Astrocyte of the cerebellum (primary cell): ENCODE measurements around the gene PIRT.
A peak's percentile ranks its signal among the peaks of the same experiment; 100 is the strongest.
"Not testable (repeated sequence)": the region's sequence is repeated elsewhere in the genome, so short reads cannot be mapped to it uniquely, and the experiment has no call there.

Experiments
- DNase-seq: peaks from one replicate; pipeline ENCODE4 v3.0.0-alpha.2; 2011; ENCODE audit warnings: low read depth
- H3K4me3 ChIP-seq: 2 replicates; pipeline ENCODE4 v1.5.1; 2011; ENCODE audit warnings: mild to moderate bottlenecking, low read depth, low read length, moderate library complexity
- CTCF ChIP-seq: IDR thresholded peaks from 2 replicates; pipeline ENCODE4 v1.5.1; 2012; ENCODE audit warnings: low read length, low read depth, moderate library complexity, mild to moderate bottlenecking; ENCODE audit errors: missing control alignments
- in situ Hi-C: cut with HindIII; loops from 2 replicates; pipeline ENCODE4 v1.10.0; 2017; ENCODE audit warnings: low sequenced_read_pairs

PIRT gene

GRCh38 chr17:10870336-10871050 is 32.6 kb upstream of the PIRT start:
- DNase-seq: no peak
- in situ Hi-C loops: loop anchor here (5.0 kb wide), 1 partner anchor 62 kb away; no protein-coding TSS in a partner anchor
- TF ChIP-seq CTCF: no peak
- no peak overlapping the region for H3K4me3 ChIP-seq

- H3K4me3 ChIP-seq, DNase-seq, in situ Hi-C loops: not testable (repeated sequence)
Measured at GRCh38 chr17:10868744-10869143, 30.9 kb upstream of the PIRT start.

GRCh38 chr17:10859051-10859450 is 21.2 kb upstream of the PIRT start:
- in situ Hi-C loops: no loop called here
- no peak overlapping the region for H3K4me3 ChIP-seq
- no peak for DNase-seq
- no peak for TF ChIP-seq CTCF

GRCh38 chr17:10857976-10858375 is 20.1 kb upstream of the PIRT start:
- TF ChIP-seq CTCF: no peak
- H3K4me3 ChIP-seq: no peak overlapping the region
- no peak for DNase-seq
- in situ Hi-C loops: no loop called here

- H3K4me3 ChIP-seq, DNase-seq, in situ Hi-C loops: not testable (repeated sequence)
Measured at GRCh38 chr17:10846636-10847035, 8.7 kb upstream of the PIRT start.

- DNase-seq: no peak
- H3K4me3 ChIP-seq: peak overlapping the region; percentile 35
- no peak for TF ChIP-seq CTCF
- in situ Hi-C loops: no loop called here
Measured at GRCh38 chr17:10845388-10845751, 7.5 kb upstream of the PIRT start.

- TF ChIP-seq CTCF: peak; percentile 94
- DNase-seq: peak; percentile 15
- peak overlapping the region; percentile 35 for H3K4me3 ChIP-seq
- in situ Hi-C loops: no loop called here
Measured at GRCh38 chr17:10844621-10845387, 6.9 kb upstream of the PIRT start.
